ENCODE results near the gene ZDHHC11.

The ZDHHC11 gene

GRCh38 chr5:850511-851006 lies at the start of gene ZDHHC11:
Gene ZDHHC11, minus strand, starts transcription at chr5:850986. Its CDS starts 384 bp downstream, at chr5:850602.
- no peak for TF ChIP-seq CTCF (IDR thresholded peaks at IDR 0.05; ENCODE audit: insufficient read depth, low read depth, low read length, missing control alignments)
- DNase-seq (ENCODE audit: low read depth): no peak
- H3K4me3 ChIP-seq (ENCODE audit: low read length): no peak within 1 kb of the TSS

- H3K4me3 ChIP-seq (ENCODE audit: low read length): peak overlapping the region; percentile 98
- no peak for DNase-seq (ENCODE audit: low read depth)
- no peak for TF ChIP-seq CTCF (IDR thresholded peaks at IDR 0.05; ENCODE audit: insufficient read depth, low read depth, low read length, missing control alignments)
Measured at GRCh38 chr5:893711-894110, 42.9 kb upstream of the ZDHHC11 start.

DNA sequence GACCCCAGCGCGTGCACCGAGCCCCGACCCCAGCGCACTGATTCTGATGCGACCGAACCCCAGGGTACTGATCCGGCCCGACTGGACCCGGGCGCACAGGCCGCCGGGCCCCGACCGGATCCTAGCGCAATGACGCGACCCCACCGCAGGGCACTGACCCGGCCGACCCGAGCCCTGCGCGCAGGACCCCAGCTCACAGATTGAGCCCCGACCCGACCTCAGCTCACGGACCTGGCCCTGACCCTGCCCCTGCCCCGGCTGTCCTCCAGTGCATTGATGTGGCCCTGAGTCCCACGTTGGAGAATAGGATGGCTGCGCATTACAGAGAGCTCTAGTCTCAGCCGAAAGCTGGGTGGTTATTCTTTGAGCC lies 42.3 kb upstream of the ZDHHC11 start:
- no peak for TF ChIP-seq CTCF (IDR thresholded peaks at IDR 0.05; ENCODE audit: insufficient read depth, low read depth, low read length, missing control alignments)
- DNase-seq (ENCODE audit: low read depth): no peak
- H3K4me3 ChIP-seq (ENCODE audit: low read length): peak overlapping the region; percentile 98

- no peak for TF ChIP-seq CTCF (IDR thresholded peaks at IDR 0.05; ENCODE audit: insufficient read depth, low read depth, low read length, missing control alignments)
- DNase-seq (ENCODE audit: low read depth): peak; percentile 81
- peak within 1 kb of the TSS; percentile 98 for H3K4me3 ChIP-seq (ENCODE audit: low read length)
Measured at GRCh38 chr5:892394-893136, 41.8 kb upstream of the ZDHHC11 start, which contains the start of the genes BRD9 and TRIP13. Gene BRD9, minus strand, starts transcription at chr5:892801. Its CDS starts 144 bp downstream, at chr5:892657. Gene TRIP13, plus strand, starts transcription at chr5:892884. Its CDS starts 115 bp downstream, at chr5:892999.

- peak overlapping the region; percentile 98 for H3K4me3 ChIP-seq (ENCODE audit: low read length)
- DNase-seq (ENCODE audit: low read depth): peak; percentile 29
- TF ChIP-seq CTCF (IDR thresholded peaks at IDR 0.05; ENCODE audit: insufficient read depth, low read depth, low read length, missing control alignments): no peak
Measured at GRCh38 chr5:891837-892393, 41.1 kb upstream of the ZDHHC11 start.

DNA sequence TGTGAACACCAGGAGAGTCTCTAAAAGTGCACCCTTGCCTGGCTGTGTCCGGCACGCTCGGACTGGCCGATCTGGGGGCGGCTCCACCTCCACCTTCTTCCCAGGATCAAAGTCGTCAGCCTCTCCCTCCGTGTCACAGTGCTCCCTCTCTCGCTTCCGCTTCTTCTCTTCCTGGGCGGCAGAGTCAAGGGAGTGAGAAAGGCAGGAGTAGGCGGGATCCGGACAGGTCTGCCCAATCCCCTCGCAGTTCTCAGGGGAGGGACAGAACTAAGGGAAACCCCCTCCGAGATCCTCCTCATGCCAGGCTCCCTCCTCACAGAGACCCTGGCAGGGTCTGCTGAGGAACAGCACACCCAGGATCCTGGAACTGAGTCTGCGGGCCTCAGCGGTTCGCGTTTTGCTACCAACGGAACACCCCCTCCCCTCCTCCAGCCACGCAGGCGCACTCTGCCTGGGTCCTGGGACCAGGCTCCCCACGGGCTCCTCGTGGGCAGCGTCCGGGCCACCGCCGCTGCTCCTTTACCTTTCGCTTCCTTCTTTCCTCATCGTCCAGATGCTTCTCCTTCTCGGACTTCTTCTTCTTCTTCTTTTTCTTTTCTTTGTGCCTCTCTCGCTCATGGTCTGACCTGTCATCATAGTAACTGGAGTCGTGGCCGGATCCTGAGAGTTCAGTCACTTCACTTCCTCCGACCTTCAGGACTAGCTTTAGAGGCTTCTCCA lies 40.5 kb upstream of the ZDHHC11 start:
- no peak for TF ChIP-seq CTCF (IDR thresholded peaks at IDR 0.05; ENCODE audit: insufficient read depth, low read depth, low read length, missing control alignments)
- DNase-seq (ENCODE audit: low read depth): peak; percentile 55
- H3K4me3 ChIP-seq (ENCODE audit: low read length): peak overlapping the region; percentile 98

All from epithelial cell of esophagus (primary cell).